GM12873 (cell line): ENCODE results near the gene AEN.

ENCODE experiments used
- TF ChIP-seq, protein P1 (sequence below): IDR thresholded peaks from 2 replicates; pipeline ENCODE4 v1.5.1; 2012; ENCODE audit warnings: low read depth, mild to moderate bottlenecking, moderate library complexity, low read length, control low read depth; ENCODE audit not compliant: insufficient read depth; ENCODE audit errors: missing control alignments

The AEN gene

GRCh38 chr15:88620995-88621772, at the start of gene AEN:
AEN (plus strand) TSS chr15:88621340; CDS start chr15:88626210, 4,870 bp downstream.
- TF ChIP-seq, protein P1, sequence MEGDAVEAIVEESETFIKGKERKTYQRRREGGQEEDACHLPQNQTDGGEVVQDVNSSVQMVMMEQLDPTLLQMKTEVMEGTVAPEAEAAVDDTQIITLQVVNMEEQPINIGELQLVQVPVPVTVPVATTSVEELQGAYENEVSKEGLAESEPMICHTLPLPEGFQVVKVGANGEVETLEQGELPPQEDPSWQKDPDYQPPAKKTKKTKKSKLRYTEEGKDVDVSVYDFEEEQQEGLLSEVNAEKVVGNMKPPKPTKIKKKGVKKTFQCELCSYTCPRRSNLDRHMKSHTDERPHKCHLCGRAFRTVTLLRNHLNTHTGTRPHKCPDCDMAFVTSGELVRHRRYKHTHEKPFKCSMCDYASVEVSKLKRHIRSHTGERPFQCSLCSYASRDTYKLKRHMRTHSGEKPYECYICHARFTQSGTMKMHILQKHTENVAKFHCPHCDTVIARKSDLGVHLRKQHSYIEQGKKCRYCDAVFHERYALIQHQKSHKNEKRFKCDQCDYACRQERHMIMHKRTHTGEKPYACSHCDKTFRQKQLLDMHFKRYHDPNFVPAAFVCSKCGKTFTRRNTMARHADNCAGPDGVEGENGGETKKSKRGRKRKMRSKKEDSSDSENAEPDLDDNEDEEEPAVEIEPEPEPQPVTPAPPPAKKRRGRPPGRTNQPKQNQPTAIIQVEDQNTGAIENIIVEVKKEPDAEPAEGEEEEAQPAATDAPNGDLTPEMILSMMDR = no peak

DNA sequence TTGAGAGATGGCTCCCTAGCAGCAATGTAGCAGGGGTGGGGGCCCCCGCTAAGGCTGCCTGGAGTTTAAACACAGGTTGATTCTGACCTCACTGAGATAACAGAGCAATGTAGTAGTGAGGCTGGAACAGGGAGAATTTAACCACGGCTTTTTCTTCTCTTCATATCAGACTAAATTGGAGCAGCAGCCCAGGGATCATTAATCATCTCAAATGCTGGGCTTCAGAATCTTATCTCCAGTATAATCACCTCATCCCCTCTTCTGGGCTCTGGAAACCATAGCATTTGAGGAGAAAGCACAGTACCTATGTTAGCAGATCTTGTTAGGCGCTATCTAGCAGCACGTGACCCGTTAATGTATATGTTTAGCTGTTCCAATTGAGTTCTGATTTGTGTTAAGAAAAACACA, 49.3 kb upstream of the AEN start:
- TF ChIP-seq, protein P1 = no peak

- TF ChIP-seq, protein P1 = no peak
Observed at GRCh38 chr15:88574077-88574476, 47.1 kb upstream of the AEN start.

DNA sequence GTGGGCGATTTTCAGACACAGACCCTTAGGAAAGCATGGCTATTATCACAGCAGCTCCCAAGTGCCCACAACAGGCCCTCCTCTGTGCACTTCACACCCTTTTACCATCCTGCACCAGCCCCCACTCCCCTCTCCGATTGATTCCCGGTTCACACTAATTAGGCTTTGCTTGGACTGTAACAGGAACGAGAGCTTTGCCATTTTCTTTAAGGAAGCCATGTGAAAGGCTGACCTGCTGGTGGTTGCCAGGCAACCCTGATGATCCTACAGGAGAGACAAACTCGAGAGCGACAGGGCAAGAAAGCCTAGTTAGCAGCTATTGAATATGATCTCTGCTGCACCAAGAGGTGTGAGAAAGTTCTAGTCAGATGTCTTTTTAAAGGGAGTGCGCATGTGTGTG, 46.5 kb upstream of the AEN start:
- TF ChIP-seq, protein P1 = no peak

- TF ChIP-seq, protein P1 = no peak
Observed at GRCh38 chr15:88579322-88579721, 41.8 kb upstream of the AEN start.

DNA sequence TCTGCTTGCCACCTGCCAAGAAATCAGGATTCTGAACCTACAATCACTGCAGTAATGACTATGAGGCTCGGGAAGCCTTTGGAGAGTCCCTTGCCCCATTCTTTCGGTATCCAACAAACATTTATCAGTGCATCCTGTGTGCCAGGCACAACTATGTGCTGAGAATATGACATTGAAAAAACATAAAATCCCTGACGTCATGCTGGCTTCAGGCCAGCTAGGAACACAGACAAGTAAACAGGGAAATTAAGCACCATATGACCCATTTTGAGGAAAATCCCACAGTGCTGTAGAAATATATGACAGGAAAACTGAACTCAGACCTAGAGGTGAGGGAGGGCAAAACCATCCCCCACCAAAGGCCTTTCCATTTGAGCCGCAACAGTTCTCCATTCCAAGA, 40.6 kb upstream of the AEN start:
- TF ChIP-seq, protein P1 = no peak

DNA sequence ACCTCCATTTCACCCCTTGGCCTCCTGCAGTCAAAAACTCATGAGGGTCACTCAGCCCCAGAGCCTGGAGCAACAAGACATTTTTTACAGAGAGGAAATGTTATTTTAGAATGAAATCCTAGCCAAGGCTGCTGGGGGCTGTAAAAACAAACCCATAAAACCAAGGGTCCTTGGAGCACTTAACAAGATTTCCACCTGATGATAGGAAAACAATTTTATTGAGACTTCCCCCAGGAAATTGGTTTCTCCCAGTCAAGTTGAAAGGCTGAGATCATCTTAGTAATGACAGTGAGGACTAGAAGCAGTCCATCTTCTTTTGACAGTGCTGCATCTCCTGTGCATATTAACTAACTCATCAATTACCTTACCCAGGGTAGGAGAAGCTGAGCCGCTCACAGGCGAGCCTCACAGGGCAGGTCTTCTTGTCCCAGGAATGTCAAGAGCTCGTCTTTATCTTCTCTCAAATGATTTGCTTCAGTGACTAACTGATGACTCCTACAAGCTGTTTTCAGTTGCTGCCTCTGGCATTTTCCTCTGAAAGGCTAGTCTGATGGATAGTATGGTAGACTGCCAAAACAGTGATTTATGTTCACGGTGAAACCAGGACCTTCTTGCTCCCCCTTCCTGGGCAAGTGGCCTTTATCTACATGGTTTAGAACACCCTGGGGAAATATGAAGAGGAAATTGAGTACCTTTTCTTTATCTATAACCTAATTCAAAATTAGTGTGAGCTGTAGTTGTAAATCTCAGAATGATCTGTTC, 34.6 kb upstream of the AEN start:
- TF ChIP-seq, protein P1 = no peak
